Activated T-helper 1 cell treated with anti-CD3 and anti-CD28 coated beads, Interleukin-12 subunit alpha, Interleukin-12 subunit beta, Interleukin-2, Interleukin-4 antibody, amounts not matched to agents 30 ng/mL and 10 ng/mL and 1 ng/mL, durations not matched to agents 14 hours and 24 hours and 36 hours (primary cell): ENCODE measurements around the gene DPYD. TPM values are rescaled to one million over a fixed set of nuclear protein-coding genes. Genes with fewer than 3 reads are reported as not detected.

Experiments
- DNase-seq: peaks from one replicate; pipeline ENCODE4 v3.0.0; 2021; ENCODE audit warnings: low spot score
- H3K27ac Mint-ChIP-seq: one replicate; pipeline ENCODE4 v1.8.0; 2021; ENCODE audit warnings: mild to moderate bottlenecking, mixed read lengths
- H3K27me3 Mint-ChIP-seq: one replicate; pipeline ENCODE4 v1.8.0; 2022; ENCODE audit warnings: mild to moderate bottlenecking, moderate library complexity, mixed read lengths; ENCODE audit not compliant: insufficient read depth
- H3K36me3 Mint-ChIP-seq: one replicate; pipeline ENCODE4 v1.8.0; 2021; ENCODE audit warnings: low read depth, mixed read lengths
- H3K4me1 Mint-ChIP-seq: one replicate; pipeline ENCODE4 v1.8.0; 2021; ENCODE audit warnings: low read depth, mixed read lengths
- H3K4me3 Mint-ChIP-seq: one replicate; pipeline ENCODE4 v1.8.0; 2021; ENCODE audit warnings: mild to moderate bottlenecking, moderate library complexity, mixed read lengths
- H3K9me3 Mint-ChIP-seq: one replicate; pipeline ENCODE4 v1.8.0; 2021; ENCODE audit warnings: mixed read lengths
- intact Hi-C: fragments of 100-400 bp; cut with micrococcal nuclease; formaldehyde crosslinking; loops from one replicate; pipeline ENCODE4 v1.15.1; 2024
- total RNA-seq: library from RNA; stranded (reverse); gene quantifications from 2 replicates; pipeline ENCODE4 v1.2.3, GENCODE V29; 2022

The DPYD gene
- total RNA-seq, 1 donor from 2014 or later = 16.2 TPM

DNA sequence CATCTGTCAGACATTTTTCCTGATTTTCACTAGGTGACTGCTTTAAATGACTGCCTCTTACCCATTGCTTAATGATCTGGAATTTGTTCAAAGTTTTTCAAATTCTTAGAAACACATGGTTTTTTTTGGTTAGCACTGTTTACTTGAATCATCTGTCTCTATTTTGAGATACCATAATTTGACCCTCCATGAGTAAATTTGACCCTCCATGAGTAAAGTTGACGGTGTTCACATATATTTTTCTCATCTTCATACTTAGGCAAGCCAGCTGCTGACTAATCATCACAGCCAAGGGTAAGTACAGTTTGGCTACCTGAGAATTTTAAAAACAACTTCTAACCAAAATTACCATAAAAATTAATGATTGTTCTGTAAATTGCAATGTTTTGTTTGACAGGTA is 612.7 kb downstream of the DPYD start:
- intact Hi-C loops = no loop called here
- Mint-ChIP-seq H3K27me3 (no peaks in the 10 kb centered on the region), H3K4me3 (no peak overlapping the region), H3K9me3 (no peaks in the 10 kb centered on the region), H3K27ac (no peak overlapping the region), H3K4me1 (no peaks in the 10 kb centered on the region), H3K36me3 (no peaks in the 10 kb centered on the region)
- DNase-seq = no peak

DNA sequence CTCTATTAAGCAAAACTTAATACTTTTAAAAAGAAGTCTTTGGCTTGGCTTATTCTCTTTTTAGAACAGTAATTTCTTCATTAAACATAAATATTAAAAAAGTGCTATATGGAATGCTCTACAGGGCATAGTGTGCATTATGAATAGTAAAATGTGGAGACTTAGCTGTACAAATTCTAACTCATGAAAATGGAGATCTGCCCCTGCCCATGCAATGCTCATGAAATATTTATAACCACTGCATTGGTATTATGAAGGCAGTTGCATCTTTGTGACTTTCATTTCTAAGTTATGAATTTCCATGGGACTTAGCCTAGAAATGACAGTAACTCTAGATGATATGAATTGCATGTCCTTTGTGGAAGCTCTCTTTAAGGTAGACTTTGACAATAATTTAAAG is 613.3 kb downstream of the DPYD start:
- Mint-ChIP-seq H3K27me3 (no peaks in the 10 kb centered on the region), H3K4me3 (no peak overlapping the region), H3K4me1 (no peaks in the 10 kb centered on the region), H3K36me3 (no peaks in the 10 kb centered on the region), H3K9me3 (no peaks in the 10 kb centered on the region), H3K27ac (no peak overlapping the region)
- intact Hi-C loops = no loop called here
- DNase-seq = no peak

DNA sequence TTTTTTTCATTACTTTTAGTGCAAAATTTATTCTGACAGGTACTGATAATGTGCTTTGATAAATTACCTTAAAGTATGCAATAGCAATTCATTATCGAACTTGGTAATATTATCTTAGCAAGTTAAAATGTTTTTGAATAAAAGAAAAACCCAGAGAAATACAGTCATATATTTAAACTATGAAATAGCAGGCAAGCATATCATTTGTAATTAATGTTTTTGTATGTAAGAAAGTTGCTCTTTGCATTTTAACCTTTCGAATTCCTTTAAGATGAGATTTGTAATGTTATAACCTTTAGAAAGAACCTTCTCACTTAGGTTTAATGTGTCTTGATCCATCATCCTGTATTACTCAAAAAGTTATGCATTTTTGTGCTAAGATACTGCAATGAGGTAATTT is 613.7 kb downstream of the DPYD start:
- H3K36me3 Mint-ChIP-seq = no peaks in the 10 kb centered on the region
- H3K27me3 Mint-ChIP-seq = no peaks in the 10 kb centered on the region
- intact Hi-C loops = no loop called here
- no peak for DNase-seq
- H3K27ac Mint-ChIP-seq = no peak overlapping the region
- no peaks in the 10 kb centered on the region for H3K4me1 Mint-ChIP-seq
- no peaks in the 10 kb centered on the region for H3K9me3 Mint-ChIP-seq
- H3K4me3 Mint-ChIP-seq = no peak overlapping the region

DNA sequence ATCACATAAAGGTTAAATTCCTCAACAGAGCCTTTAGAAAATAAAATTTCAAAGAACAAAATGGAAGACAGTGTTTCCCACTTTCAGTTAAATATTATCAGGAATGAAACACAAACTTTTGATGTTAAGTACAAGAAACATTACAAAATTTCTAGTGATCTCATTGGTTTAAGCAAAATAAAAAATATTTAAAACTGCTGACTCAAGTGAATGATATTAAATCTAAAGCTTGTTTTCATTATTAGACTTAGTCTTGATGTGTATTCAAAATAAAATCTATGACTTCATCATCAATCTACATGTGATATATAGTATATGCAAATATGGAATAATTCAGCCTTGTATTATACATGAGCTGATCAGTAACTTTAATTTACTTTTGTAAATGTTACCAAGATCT is 614.3 kb downstream of the DPYD start:
- Mint-ChIP-seq H3K27ac (no peak overlapping the region), H3K4me1 (no peaks in the 10 kb centered on the region), H3K36me3 (no peaks in the 10 kb centered on the region), H3K27me3 (no peaks in the 10 kb centered on the region), H3K9me3 (no peaks in the 10 kb centered on the region), H3K4me3 (no peak overlapping the region)
- intact Hi-C loops = no loop called here
- no peak for DNase-seq

GRCh38 chr1:97304366-97304765 is 616.5 kb downstream of the DPYD start:
- H3K4me1 Mint-ChIP-seq = no peaks in the 10 kb centered on the region
- no peak overlapping the region for H3K4me3 Mint-ChIP-seq
- no peak overlapping the region for H3K27ac Mint-ChIP-seq
- no peaks in the 10 kb centered on the region for H3K9me3 Mint-ChIP-seq
- intact Hi-C loops = no loop called here
- no peak for DNase-seq
- no peaks in the 10 kb centered on the region for H3K27me3 Mint-ChIP-seq
- H3K36me3 Mint-ChIP-seq = no peaks in the 10 kb centered on the region

DNA sequence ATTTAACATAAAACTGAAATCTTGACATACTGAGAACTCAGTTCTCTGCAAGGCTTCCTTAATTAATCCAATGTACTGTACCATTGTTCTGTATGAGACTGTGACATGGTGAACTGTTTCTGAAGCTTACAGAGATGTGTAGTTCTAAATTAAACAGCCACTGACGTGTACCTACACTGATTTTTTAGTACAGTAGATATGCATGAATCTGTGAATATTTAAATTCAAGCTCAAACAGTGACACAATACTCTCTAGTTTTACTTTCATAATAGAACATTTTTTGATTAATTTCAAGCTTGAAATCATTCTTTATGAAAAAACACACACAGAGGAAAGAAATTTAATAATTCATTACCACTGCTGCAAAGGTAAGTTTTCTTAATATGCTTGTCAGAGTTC is 621.9 kb downstream of the DPYD start:
- intact Hi-C loops = no loop called here
- Mint-ChIP-seq H3K36me3 (no peaks in the 10 kb centered on the region), H3K27ac (no peak overlapping the region), H3K9me3 (no peaks in the 10 kb centered on the region), H3K4me1 (no peaks in the 10 kb centered on the region), H3K27me3 (no peaks in the 10 kb centered on the region), H3K4me3 (no peak overlapping the region)
- DNase-seq = no peak

- Mint-ChIP-seq H3K27ac (no peak overlapping the region), H3K27me3 (no peaks in the 10 kb centered on the region), H3K36me3 (no peaks in the 10 kb centered on the region), H3K4me3 (no peak overlapping the region), H3K4me1 (no peaks in the 10 kb centered on the region), H3K9me3 (no peaks in the 10 kb centered on the region)
- no peak for DNase-seq
- intact Hi-C loops = no loop called here
These were observed 623.2 kb downstream of the DPYD start for GRCh38 chr1:97297611-97298010.

DNA sequence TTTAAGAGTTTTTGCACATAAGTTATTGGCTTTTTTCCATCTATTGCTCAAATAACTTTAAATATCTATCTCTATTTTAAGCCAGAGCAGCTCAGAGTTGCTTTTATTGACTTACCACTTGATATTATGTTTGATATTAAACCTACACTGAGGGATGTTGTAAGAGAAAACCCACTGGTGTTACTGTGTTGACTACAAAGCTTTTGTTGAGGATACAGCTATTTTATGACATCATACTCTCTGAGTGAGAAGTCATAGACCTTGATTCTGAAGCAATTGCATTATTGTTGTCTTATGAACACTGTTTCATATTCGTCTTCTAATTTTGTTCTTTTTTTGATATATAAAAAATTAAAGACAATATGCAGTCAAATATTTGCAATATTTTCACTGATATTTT is 638.9 kb downstream of the DPYD start:
- H3K27ac Mint-ChIP-seq = no peak overlapping the region
- no peak for DNase-seq
- H3K4me1 Mint-ChIP-seq = peaks cover 6% of the 10 kb centered on the region
- peaks cover 7% of the 10 kb centered on the region for H3K9me3 Mint-ChIP-seq
- intact Hi-C loops = no loop called here
- H3K27me3 Mint-ChIP-seq = no peaks in the 10 kb centered on the region
- H3K36me3 Mint-ChIP-seq = peaks cover 3% of the 10 kb centered on the region
- no peak overlapping the region for H3K4me3 Mint-ChIP-seq

- Mint-ChIP-seq H3K4me3 (no peak overlapping the region), H3K4me1 (peaks cover 6% of the 10 kb centered on the region), H3K36me3 (peaks cover 3% of the 10 kb centered on the region), H3K27ac (no peak overlapping the region), H3K27me3 (no peaks in the 10 kb centered on the region), H3K9me3 (peaks cover 10% of the 10 kb centered on the region)
- no peak for DNase-seq
- intact Hi-C loops = no loop called here
These were observed 642.8 kb downstream of the DPYD start for GRCh38 chr1:97277891-97278654.

DNA sequence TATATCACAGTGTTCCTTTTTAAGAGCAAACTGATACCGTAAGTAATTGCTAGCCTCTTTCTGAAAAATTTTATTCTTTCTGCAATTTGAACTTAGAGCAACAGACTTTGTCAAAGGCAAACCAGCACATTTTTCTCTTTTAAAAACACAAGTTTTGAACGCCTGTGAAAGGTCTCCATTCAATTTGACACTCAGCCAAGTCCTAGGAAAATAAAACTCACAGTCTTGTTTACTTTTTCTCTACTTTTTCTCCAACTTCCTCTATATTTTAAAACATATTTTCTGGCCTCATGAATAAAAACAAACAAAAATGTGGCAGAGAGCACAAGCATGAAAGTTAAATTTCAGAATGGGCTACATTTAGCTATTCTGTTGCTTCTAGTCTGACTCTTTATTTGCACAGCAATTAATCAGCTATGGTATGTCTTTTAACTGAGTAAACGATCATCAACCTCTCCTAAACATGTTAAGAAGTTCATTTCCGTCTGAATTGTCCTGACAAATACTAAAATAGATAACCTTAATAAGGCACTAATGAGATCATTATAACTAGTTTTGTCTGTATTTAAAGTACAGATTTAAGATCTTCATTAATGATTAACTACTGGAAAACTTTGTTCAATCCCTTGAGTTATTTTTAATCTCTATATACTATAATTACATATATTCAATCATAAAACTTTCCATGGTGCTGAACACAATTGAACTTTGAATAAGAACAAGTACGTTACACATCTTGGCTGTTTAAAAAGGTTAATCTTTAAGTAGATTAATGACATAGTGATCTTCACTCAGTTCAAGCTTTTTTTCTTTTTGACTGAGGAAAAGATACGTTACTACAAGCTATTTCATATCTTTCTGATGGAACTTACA is 648.7 kb downstream of the DPYD start:
- intact Hi-C loops = no loop called here
- H3K4me1 Mint-ChIP-seq = no peaks in the 10 kb centered on the region
- H3K9me3 Mint-ChIP-seq = peaks cover 3% of the 10 kb centered on the region
- no peaks in the 10 kb centered on the region for H3K36me3 Mint-ChIP-seq
- no peak for DNase-seq
- H3K27me3 Mint-ChIP-seq = no peaks in the 10 kb centered on the region
- no peak overlapping the region for H3K4me3 Mint-ChIP-seq
- H3K27ac Mint-ChIP-seq = no peak overlapping the region

GRCh38 chr1:97270508-97271307 is 650.1 kb downstream of the DPYD start:
- H3K9me3 Mint-ChIP-seq = peaks cover under 1% of the 10 kb centered on the region
- no peak for DNase-seq
- intact Hi-C loops = no loop called here
- H3K4me1 Mint-ChIP-seq = no peaks in the 10 kb centered on the region
- no peak overlapping the region for H3K4me3 Mint-ChIP-seq
- no peaks in the 10 kb centered on the region for H3K27me3 Mint-ChIP-seq
- no peaks in the 10 kb centered on the region for H3K36me3 Mint-ChIP-seq
- H3K27ac Mint-ChIP-seq = no peak overlapping the region

GRCh38 chr1:97265630-97266029 is 655.2 kb downstream of the DPYD start:
- Mint-ChIP-seq H3K4me1 (no peaks in the 10 kb centered on the region), H3K9me3 (no peaks in the 10 kb centered on the region), H3K36me3 (no peaks in the 10 kb centered on the region), H3K27me3 (no peaks in the 10 kb centered on the region), H3K4me3 (no peak overlapping the region), H3K27ac (no peak overlapping the region)
- intact Hi-C loops = no loop called here
- DNase-seq = no peak

- Mint-ChIP-seq H3K9me3 (no peaks in the 10 kb centered on the region), H3K4me3 (no peak overlapping the region), H3K27me3 (no peaks in the 10 kb centered on the region), H3K36me3 (no peaks in the 10 kb centered on the region), H3K4me1 (no peaks in the 10 kb centered on the region), H3K27ac (no peak overlapping the region)
- no peak for DNase-seq
- intact Hi-C loops = no loop called here
These were observed 658.0 kb downstream of the DPYD start for GRCh38 chr1:97262842-97263241.
